H1 (cell line): Measurements from ENCODE around the gene NAPG. TPM values are rescaled to one million over a fixed set of nuclear protein-coding genes. Genes with fewer than 3 reads are reported as not detected.

Source experiments
- CTCF ChIA-PET: fragments of 300-600 bp; sonication (Branson Sonifier 250); formaldehyde crosslinking; loops from one replicate; lab custom pipeline; 2021; ENCODE audit not compliant: partially characterized antibody; lab: Charles Lee
- POLR2A ChIA-PET: fragments of 300-600 bp; sonication (Branson Sonifier 250); formaldehyde crosslinking; loops from one replicate; lab custom pipeline; 2021; ENCODE audit warnings: inconsistent platforms; ENCODE audit not compliant: partially characterized antibody; lab: Charles Lee
- DNase-seq, 2 experiments: peaks; one replicate each; pipeline versions ENCODE4 v3.0.0 to v3.0.0-alpha.2; 2010 to 2022; ENCODE audit warnings: low spot score in 2 of 2, low read depth in 1 of 2, mixed read lengths in 1 of 2
- FAIRE-seq: peaks from 2 replicates; lab custom pipeline; 2011; peaks lifted over from hg19 to GRCh38; lab: Jason Lieb, UNC
- H2AFZ ChIP-seq: 2 replicates; pipeline ENCODE4 v1.8.1; 2012; ENCODE audit warnings: low read length, inconsistent platforms
- H2AK5ac ChIP-seq: 2 replicates; pipeline ENCODE4 v1.6.1; 2013; ENCODE audit warnings: low read depth, low read length
- H2BK120ac ChIP-seq: replicated peaks from 2 replicates; pipeline ENCODE3; 2013; ENCODE audit warnings: low read depth, low read length, inconsistent platforms
- H2BK12ac ChIP-seq: 2 replicates; pipeline ENCODE4 v1.6.1; 2013; ENCODE audit warnings: low read depth, low read length
- H2BK15ac ChIP-seq: 2 replicates; pipeline ENCODE4 v1.6.1; 2013; ENCODE audit warnings: low read length
- H2BK20ac ChIP-seq: 2 replicates; pipeline ENCODE4 v1.6.1; 2013; ENCODE audit warnings: low read length
- H2BK5ac ChIP-seq: 2 replicates; pipeline ENCODE4 v1.6.1; 2013; ENCODE audit warnings: low read depth, low read length
- H3K14ac ChIP-seq: 2 replicates; pipeline ENCODE4 v1.6.1; 2013; ENCODE audit warnings: inconsistent platforms; ENCODE audit not compliant: insufficient read length
- H3K18ac ChIP-seq: 2 replicates; pipeline ENCODE4 v1.6.1; 2013; ENCODE audit warnings: low read length; ENCODE audit errors: extremely low read depth
- H3K23ac ChIP-seq: 2 replicates; pipeline ENCODE4 v1.6.1; 2013; ENCODE audit warnings: inconsistent platforms; ENCODE audit not compliant: insufficient read length
- H3K23me2 ChIP-seq: 2 replicates; pipeline ENCODE4 v1.6.1; 2013; ENCODE audit warnings: low read depth, low read length
- H3K27ac ChIP-seq: 2 replicates; pipeline ENCODE4 v1.6.1; 2011; ENCODE audit warnings: low read depth, low read length, inconsistent platforms
- H3K27me3 ChIP-seq, 4 experiments: replicated peaks in 1 of 4; 1 replicate in 1 of 4; 2 replicates in 3 of 4; pipeline versions ENCODE4 v1.6.1 to v1.8.1; 2011 to 2013; ENCODE audit warnings: low read length in 3 of 4, mild to moderate bottlenecking in 3 of 4, inconsistent platforms in 2 of 4, mixed read lengths in 2 of 4, moderate library complexity in 1 of 4; ENCODE audit not compliant: control insufficient read depth in 3 of 4, insufficient read depth in 3 of 4; ENCODE audit errors: extremely low read depth in 1 of 4
- H3K36me3 ChIP-seq, 4 experiments: 2 replicates each; pipeline versions ENCODE4 v1.6.1 to v1.8.1; 2011 to 2013; ENCODE audit warnings: mild to moderate bottlenecking in 4 of 4, low read length in 3 of 4, moderate library complexity in 2 of 4, control low read depth in 1 of 4, inconsistent platforms in 1 of 4; ENCODE audit not compliant: insufficient read depth in 4 of 4, control insufficient read depth in 2 of 4
- H3K4ac ChIP-seq: replicated peaks from 2 replicates; pipeline ENCODE3; 2013; ENCODE audit warnings: low read length, low read depth, mixed read lengths, inconsistent platforms; ENCODE audit not compliant: insufficient read length
- H3K4me1 ChIP-seq, 4 experiments: replicated peaks in 1 of 4; 1 replicate in 1 of 4; 2 replicates in 3 of 4; pipeline versions ENCODE4 v1.6.1 to v1.8.1; 2011 to 2013; ENCODE audit warnings: low read length in 3 of 4, inconsistent platforms in 2 of 4, mixed read lengths in 1 of 4; ENCODE audit not compliant: insufficient read depth in 4 of 4, control insufficient read depth in 3 of 4
- H3K4me2 ChIP-seq, 2 experiments: 2 replicates each; pipeline versions ENCODE4 v1.6.1 to v1.8.1; 2011 to 2013; ENCODE audit warnings: low read depth in 2 of 2, low read length in 2 of 2, control low read depth in 1 of 2, inconsistent platforms in 1 of 2, mild to moderate bottlenecking in 1 of 2; ENCODE audit not compliant: insufficient read depth in 1 of 2
- H3K4me3 ChIP-seq, 4 experiments: fragments of 200-600, 300-600 bp in 1 of 4; sonication (generic), shearing (Covaris generic), sonication (Bioruptor Twin) in 1 of 4; 2 replicates each; pipeline versions ENCODE4 v1.5.1 to v1.8.1; 2011 to 2016; ENCODE audit warnings: low read length in 4 of 4, low read depth in 3 of 4, control low read depth in 2 of 4, inconsistent platforms in 2 of 4, mild to moderate bottlenecking in 2 of 4, mixed read lengths in 1 of 4, moderate library complexity in 1 of 4; ENCODE audit not compliant: insufficient read depth in 2 of 4; ENCODE audit errors: extremely low read depth in 1 of 4
- H3K56ac ChIP-seq: replicated peaks from 2 replicates; pipeline ENCODE3; 2013; ENCODE audit warnings: low read depth, mild to moderate bottlenecking, mixed read lengths, low read length, inconsistent platforms; ENCODE audit not compliant: insufficient read length
- H3K79me1 ChIP-seq: 2 replicates; pipeline ENCODE4 v1.6.1; 2013; ENCODE audit warnings: low read depth, low read length, control low read depth
- H3K79me2 ChIP-seq, 2 experiments: 2 replicates each; pipeline versions ENCODE4 v1.6.1 to v1.8.1; 2012 to 2013; ENCODE audit warnings: low read length in 2 of 2, mild to moderate bottlenecking in 2 of 2, inconsistent platforms in 1 of 2; ENCODE audit not compliant: insufficient read depth in 2 of 2, control insufficient read depth in 1 of 2
- H3K9ac ChIP-seq, 4 experiments: replicated peaks in 1 of 4; 1 replicate in 1 of 4; 2 replicates in 3 of 4; pipeline versions ENCODE4 v1.6.1 to v1.8.1; 2011 to 2013; ENCODE audit warnings: low read depth in 3 of 4, low read length in 3 of 4, control low read depth in 2 of 4, mild to moderate bottlenecking in 2 of 4, moderate library complexity in 2 of 4, inconsistent platforms in 1 of 4; ENCODE audit errors: extremely low read depth in 1 of 4
- H3K9me3 ChIP-seq, 2 experiments: 2 replicates each; pipeline versions ENCODE4 v1.6.1 to v1.8.1; 2012 to 2013; ENCODE audit warnings: mild to moderate bottlenecking in 2 of 2, moderate library complexity in 2 of 2, control low read depth in 1 of 2, inconsistent platforms in 1 of 2, low read depth in 1 of 2, low read length in 1 of 2, mixed read lengths in 1 of 2; ENCODE audit not compliant: insufficient read depth in 2 of 2
- H4K20me1 ChIP-seq, 2 experiments: replicated peaks in 1 of 2; 2 replicates each; pipeline versions ENCODE3 to v1.8.1; 2011 to 2013; ENCODE audit warnings: inconsistent platforms in 2 of 2, low read length in 2 of 2, mild to moderate bottlenecking in 1 of 2; ENCODE audit not compliant: insufficient read depth in 2 of 2, control insufficient read depth in 1 of 2
- H4K5ac ChIP-seq: 2 replicates; pipeline ENCODE4 v1.6.1; 2013; ENCODE audit warnings: low read length, low read depth, mixed read lengths, inconsistent platforms; ENCODE audit not compliant: insufficient read length
- H4K8ac ChIP-seq: 2 replicates; pipeline ENCODE4 v1.8.0; 2013; ENCODE audit warnings: mild to moderate bottlenecking, moderate library complexity, low read length, inconsistent platforms; ENCODE audit not compliant: insufficient read depth; ENCODE audit errors: extremely low read depth
- H4K91ac ChIP-seq: replicated peaks from 2 replicates; pipeline ENCODE3; 2013; ENCODE audit warnings: low read length, mixed read lengths, inconsistent platforms; ENCODE audit not compliant: insufficient read length
- BRCA1 ChIP-seq: IDR thresholded peaks from 2 replicates; pipeline ENCODE4 v1.6.1; 2012; ENCODE audit warnings: low read depth, low read length, improper control_type of control experiment
- CEBPB ChIP-seq: IDR thresholded peaks from 2 replicates; pipeline ENCODE4 v1.6.1; 2012; ENCODE audit warnings: low read depth, low read length
- EGR1 ChIP-seq: IDR thresholded peaks from 2 replicates; pipeline ENCODE4 v1.6.1; 2011; ENCODE audit warnings: low read depth, low read length, borderline replicate concordance
- EP300 ChIP-seq, 2 experiments: IDR thresholded peaks; 1 replicate in 1 of 2; 2 replicates in 1 of 2; pipeline ENCODE4 v1.6.1; 2011 to 2012; ENCODE audit warnings: low read depth in 2 of 2, low read length in 2 of 2, mild to moderate bottlenecking in 2 of 2, borderline replicate concordance in 1 of 2, inconsistent platforms in 1 of 2, moderate library complexity in 1 of 2
- GABPA ChIP-seq: IDR thresholded peaks from 2 replicates; pipeline ENCODE4 v1.6.1; 2011; ENCODE audit warnings: mild to moderate bottlenecking, low read length, moderate library complexity, borderline replicate concordance; ENCODE audit not compliant: insufficient read depth
- JUN ChIP-seq: IDR thresholded peaks from 2 replicates; pipeline ENCODE4 v1.6.1; 2011; ENCODE audit warnings: low read depth, mild to moderate bottlenecking, improper control_type of control experiment, low read length
- KDM4A ChIP-seq: IDR thresholded peaks from one replicate; pipeline ENCODE4 v1.7.1; 2012; ENCODE audit warnings: low read depth, mild to moderate bottlenecking, moderate library complexity, low read length, inconsistent platforms; ENCODE audit not compliant: severe bottlenecking
- POU5F1 ChIP-seq: IDR thresholded peaks from 2 replicates; pipeline ENCODE4 v1.6.1; 2011; ENCODE audit warnings: low read depth, mild to moderate bottlenecking, low read length, moderate library complexity
- RNF2 ChIP-seq: fragments of 200-900, 300-1000 bp; sonication (generic); IDR thresholded peaks from 2 replicates; pipeline ENCODE4 v1.7.1; 2016; ENCODE audit warnings: borderline replicate concordance, low read depth, mild to moderate bottlenecking, antibody characterized with exemption, low read length; ENCODE audit not compliant: poor library complexity, severe bottlenecking; ENCODE audit errors: missing control alignments
- TEAD4 ChIP-seq: IDR thresholded peaks from 2 replicates; pipeline ENCODE4 v1.6.1; 2012; ENCODE audit warnings: low read depth, low read length, inconsistent platforms, mixed read lengths
- YY1 ChIP-seq: IDR thresholded peaks from 2 replicates; pipeline ENCODE4 v1.6.1; 2011; ENCODE audit warnings: low read depth, mild to moderate bottlenecking, low read length
- WGBS, 2 experiments: shearing (Covaris generic) in 1 of 2; methylation state at CpG; one replicate each; pipeline versions ENCODE4 v1.1.6 to v1.1.7; 2013 to 2015; ENCODE audit warnings: low lambda C conversion rate in 2 of 2, mixed read lengths in 2 of 2, inconsistent platforms in 1 of 2, low coverage in 1 of 2, missing lambda C conversion rate in 1 of 2; ENCODE audit not compliant: insufficient replicate concordance in 2 of 2, insufficient coverage in 1 of 2, insufficient read length in 1 of 2; ENCODE audit errors: extremely low coverage in 1 of 2, missing lambda C conversion rate in 1 of 2; 5-methylcytosine and 5-hydroxymethylcytosine counted together
- polyA plus RNA-seq, 7 experiments: library from polyadenylated mRNA; depleted of rRNA in 3 of 7; stranded (reverse) in 5 of 7; unstranded in 2 of 7; fragments of >200 nt in 5 of 7; fragments of 200-250 nt in 2 of 7; gene quantifications; 1 replicate in 5 of 7; 2 replicates in 1 of 7; 4 replicates in 1 of 7; pipeline versions ENCODE4 v1.2.1 to v1.2.3, GENCODE V29; 2011 to 2013; ENCODE audit warnings: missing spikeins in 2 of 7, mixed read lengths in 2 of 7
- total RNA-seq: library from RNA; stranded (reverse); fragmentation: NEBNext Ultra II Directional; extraction: Animal tissue kit (Norgen Biotek cat#: 25700); gene quantifications from 2 replicates; pipeline ENCODE4 v1.2.1, GENCODE V29; 2021
- TF ChIP-seq, protein P1 (sequence below): IDR thresholded peaks from 2 replicates; pipeline ENCODE4 v1.6.1; 2012; ENCODE audit warnings: inconsistent platforms

The NAPG gene
- total and polyA plus RNA-seq, 2 of the 8 experiments (the other 6 are each of a cell fraction or from before 2014, with no cell fraction given) = 8.0 to 23.5 TPM

DNA sequence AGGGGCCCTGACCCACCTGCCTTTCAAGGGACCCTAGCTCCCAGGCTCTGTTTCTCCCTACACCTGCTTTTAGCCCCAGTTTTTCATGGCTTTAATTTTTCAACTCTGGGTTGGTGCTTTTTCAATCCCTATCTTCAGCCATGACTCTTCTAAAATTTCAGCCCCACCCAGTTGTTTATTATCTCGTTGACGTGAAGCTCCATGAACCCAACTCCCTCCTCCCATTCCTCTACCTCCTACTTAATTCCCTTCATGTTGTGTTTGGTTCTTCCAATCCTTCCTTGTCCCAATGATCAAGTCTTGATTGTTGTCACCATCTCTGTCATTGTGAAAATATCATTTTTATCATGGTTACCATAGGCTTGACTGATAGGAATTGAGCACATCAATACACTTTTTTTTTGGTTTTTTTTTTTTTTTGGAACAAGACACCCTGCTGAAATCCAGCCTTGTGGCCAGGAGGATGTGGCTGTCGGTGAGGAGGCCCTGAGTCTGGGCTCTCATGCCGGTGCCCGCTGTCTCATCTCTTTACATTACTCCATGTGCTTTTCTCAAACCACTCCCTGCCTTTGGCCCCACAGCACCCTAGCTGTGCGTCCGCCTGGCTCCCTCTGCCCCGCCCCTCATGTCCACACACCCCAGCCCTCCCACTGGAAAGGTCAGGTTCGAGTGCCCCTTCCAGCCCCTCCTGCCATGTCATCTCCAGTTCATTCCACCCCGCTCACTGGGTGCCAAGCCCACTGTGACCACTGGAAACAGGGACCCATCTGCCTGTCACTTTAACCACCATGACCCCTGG, 39.3 kb downstream of the NAPG start:
- H3K23me2 ChIP-seq = no peaks in the 10 kb centered on the region
- no peaks in the 10 kb centered on the region for H4K20me1 ChIP-seq
- ChIA-PET POLR2A (no interaction called here), CTCF (no interaction called here)
- H3K27ac ChIP-seq = no peak overlapping the region
- H2BK5ac ChIP-seq = no peak overlapping the region
- no peak overlapping the region for H4K5ac ChIP-seq
- no peak overlapping the region for H3K4me2 ChIP-seq
- no peaks in the 10 kb centered on the region for H3K27me3 ChIP-seq
- no peak overlapping the region for H3K4ac ChIP-seq
- H2AK5ac ChIP-seq = no peak overlapping the region
- H3K14ac ChIP-seq = no peak overlapping the region
- H4K8ac ChIP-seq = no peak overlapping the region
- H3K56ac ChIP-seq = no peak overlapping the region
- DNase-seq = no peak
- no peaks in the 10 kb centered on the region; the same call in 1 of the 2 replicates for H3K79me1 ChIP-seq
- no peaks in the 10 kb centered on the region for H3K79me2 ChIP-seq
- H3K4me1 ChIP-seq = peaks cover 0 to under 1% (median under 1%) of the 10 kb centered on the region in 4 experiments; a peak in 2 of 7 replicates
- H3K23ac ChIP-seq = no peak overlapping the region
- no peak overlapping the region for H2BK120ac ChIP-seq
- no peak overlapping the region for H2BK12ac ChIP-seq
- no peaks in the 10 kb centered on the region for H3K36me3 ChIP-seq
- H3K4me3 ChIP-seq = no peak overlapping the region
- H4K91ac ChIP-seq = no peak overlapping the region
- no peak overlapping the region for H2AFZ ChIP-seq
- H2BK20ac ChIP-seq = no peak overlapping the region
- no peak overlapping the region for H3K9ac ChIP-seq
- no peak overlapping the region for H2BK15ac ChIP-seq
- 98% methylated on average over 7 of the region's 10 CpGs; no CpG with 5 or more reads in 1 of the 2 experiments for WGBS, 2 experiments
- no peak overlapping the region for H3K18ac ChIP-seq
- no peaks in the 10 kb centered on the region for H3K9me3 ChIP-seq
- FAIRE-seq = no peak
- TF ChIP-seq YY1 (no peak), RNF2 (no peak), GABPA (no peak), EGR1 (no peak), JUN (no peak), KDM4A (no peak), POU5F1 (no peak), EP300 (IDR thresholded peaks at IDR 0.05; ENCODE audit: borderline replicate concordance in 1 of 2, low read depth in 2 of 2, low read length in 2 of 2) (no peak), CEBPB (no peak), TEAD4 (no peak), BRCA1 (no peak)
- TF ChIP-seq, protein P1, sequence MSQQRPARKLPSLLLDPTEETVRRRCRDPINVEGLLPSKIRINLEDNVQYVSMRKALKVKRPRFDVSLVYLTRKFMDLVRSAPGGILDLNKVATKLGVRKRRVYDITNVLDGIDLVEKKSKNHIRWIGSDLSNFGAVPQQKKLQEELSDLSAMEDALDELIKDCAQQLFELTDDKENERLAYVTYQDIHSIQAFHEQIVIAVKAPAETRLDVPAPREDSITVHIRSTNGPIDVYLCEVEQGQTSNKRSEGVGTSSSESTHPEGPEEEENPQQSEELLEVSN = no peak
